ENCODE measurements around the gene OR6V1.

OR6V1 gene

GRCh38 chr7:143052041-143052440 is at the start of gene OR6V1:
TSS of gene OR6V1 (plus strand) at chr7:143052341. CDS start at chr7:143052341, 0 bp downstream.
- DNase-seq (ENCODE audit: low read depth) = no peak

GRCh38 chr7:143002898-143003297 is 49.2 kb upstream of the OR6V1 start:
- DNase-seq (ENCODE audit: low read depth) = no peak

GRCh38 chr7:143003393-143004051 is 48.6 kb upstream of the OR6V1 start:
- DNase-seq (ENCODE audit: low read depth) = no peak

- no peak for DNase-seq (ENCODE audit: low read depth)
These were observed 46.4 kb upstream of the OR6V1 start for GRCh38 chr7:143005632-143006260.

- peak; percentile 75 for DNase-seq (ENCODE audit: low read depth)
These were observed 43.9 kb upstream of the OR6V1 start for GRCh38 chr7:143008007-143008901.

- no peak for DNase-seq (ENCODE audit: low read depth)
These were observed 40.1 kb upstream of the OR6V1 start for GRCh38 chr7:143012001-143012400.

- no peak for DNase-seq (ENCODE audit: low read depth)
These were observed 39.7 kb upstream of the OR6V1 start for GRCh38 chr7:143012409-143012808.

- no peak for DNase-seq (ENCODE audit: low read depth)
These were observed 38.7 kb upstream of the OR6V1 start for GRCh38 chr7:143013473-143013872.

GRCh38 chr7:143013893-143014292 is 38.2 kb upstream of the OR6V1 start:
- DNase-seq (ENCODE audit: low read depth) = no peak

- no peak for DNase-seq (ENCODE audit: low read depth)
These were observed 37.1 kb upstream of the OR6V1 start for GRCh38 chr7:143015084-143015483.

GRCh38 chr7:143015926-143016490 is 36.1 kb upstream of the OR6V1 start:
- DNase-seq (ENCODE audit: low read depth) = no peak

- DNase-seq (ENCODE audit: low read depth) = no peak
These were observed 35.1 kb upstream of the OR6V1 start for GRCh38 chr7:143016996-143017395.

GRCh38 chr7:143018931-143019330 is 33.2 kb upstream of the OR6V1 start:
- DNase-seq (ENCODE audit: low read depth) = no peak

- DNase-seq (ENCODE audit: low read depth) = no peak
These were observed 29.1 kb upstream of the OR6V1 start for GRCh38 chr7:143023047-143023446.

- no peak for DNase-seq (ENCODE audit: low read depth)
These were observed 26.8 kb upstream of the OR6V1 start for GRCh38 chr7:143025371-143025770.

GRCh38 chr7:143027032-143027431 is 25.1 kb upstream of the OR6V1 start, which contains the start of gene OR9A2:
TSS of gene OR9A2 (minus strand) at chr7:143027132. CDS start at chr7:143027132, 0 bp downstream.
- DNase-seq (ENCODE audit: low read depth) = no peak

- DNase-seq (ENCODE audit: low read depth) = no peak
These were observed 24.5 kb upstream of the OR6V1 start for GRCh38 chr7:143027683-143028082.

GRCh38 chr7:143038635-143039034 is 13.5 kb upstream of the OR6V1 start:
- no peak for DNase-seq (ENCODE audit: low read depth)

- DNase-seq (ENCODE audit: low read depth) = no peak
These were observed 11.9 kb upstream of the OR6V1 start for GRCh38 chr7:143040209-143040715.

GRCh38 chr7:143041346-143041745 is 10.8 kb upstream of the OR6V1 start:
- DNase-seq (ENCODE audit: low read depth) = no peak

GRCh38 chr7:143042159-143042789 is 9.9 kb upstream of the OR6V1 start:
- no peak for DNase-seq (ENCODE audit: low read depth)

GRCh38 chr7:143042790-143043271 is 9.3 kb upstream of the OR6V1 start:
- DNase-seq (ENCODE audit: low read depth) = no peak

Data from stimulated activated CD8-positive, alpha-beta memory T cell treated with anti-CD3 and anti-CD28 coated beads, Interleukin-15, amount 100 ng/mL, for 24 hours (primary cell).